ENCODE data around the gene SLC30A9.

SLC30A9 gene

GRCh38 chr4:41990365-41991111 is at the start of gene SLC30A9:
SLC30A9 (plus strand) TSS chr4:41990530; CDS start chr4:41990652, 122 bp downstream.
- Mint-ChIP-seq H3K27me3 (no peaks in the 10 kb centered on the region), H3K27ac (peak within 1 kb of the TSS; percentile 88), H3K36me3 (ENCODE audit: low read depth) (peaks cover 14% of the 10 kb centered on the region), H3K4me1 (peaks cover 37% of the 10 kb centered on the region), H3K9me3 (no peaks in the 10 kb centered on the region), H3K4me3 (peak within 1 kb of the TSS; percentile 89)
- DNase-seq = peak; percentile 91
- ATAC-seq = peak; percentile 99

DNA sequence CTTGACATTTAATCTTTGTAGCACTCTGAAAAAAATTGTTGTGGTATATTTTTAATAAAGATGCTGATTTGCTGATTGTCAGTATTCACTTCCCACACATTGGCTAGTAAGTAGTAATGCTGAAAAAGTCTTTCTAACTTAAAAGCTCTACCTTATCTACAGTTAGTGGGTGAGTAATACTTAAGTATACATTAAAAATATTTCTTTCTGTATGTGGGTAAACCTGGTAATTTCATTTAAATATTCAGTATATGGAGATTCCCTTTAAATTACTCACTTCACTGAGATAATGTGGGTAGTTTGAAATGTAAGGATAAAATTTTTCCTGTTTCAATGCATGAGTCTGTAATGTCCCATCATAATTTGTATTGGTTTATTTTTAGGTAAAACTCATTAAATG is 49.5 kb upstream of the SLC30A9 start:
- H3K36me3 Mint-ChIP-seq (ENCODE audit: low read depth) = peaks cover 71% of the 10 kb centered on the region
- H3K9me3 Mint-ChIP-seq = no peaks in the 10 kb centered on the region
- peaks cover 47% of the 10 kb centered on the region for H3K4me1 Mint-ChIP-seq

DNA sequence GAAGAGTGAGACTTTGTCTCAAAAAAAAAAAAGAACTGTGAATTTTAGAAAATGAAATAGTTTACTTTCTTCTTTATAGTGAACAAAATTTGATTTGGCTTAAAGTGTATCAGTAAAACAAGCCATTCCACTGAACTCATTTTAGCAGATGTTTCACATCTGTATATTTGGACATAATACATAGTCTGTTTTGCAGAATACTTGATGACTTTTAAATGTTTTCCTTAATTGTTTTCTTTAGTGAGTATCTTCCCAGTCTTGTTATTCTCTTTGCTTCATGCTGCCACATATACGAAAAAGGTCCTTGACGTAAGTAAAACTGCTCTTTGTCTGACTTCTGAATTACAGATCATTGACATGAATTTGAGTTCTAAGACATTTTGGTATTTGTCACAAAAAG is 46.8 kb upstream of the SLC30A9 start:
- Mint-ChIP-seq H3K4me3 (no peak overlapping the region), H3K27ac (no peak overlapping the region)

More for the DNA sequence above, 49.5 kb upstream of the SLC30A9 start:
- DNase-seq (no peak), ATAC-seq (no peak)
- Mint-ChIP-seq H3K27me3 (no peaks in the 10 kb centered on the region), H3K27ac (no peak overlapping the region), H3K4me3 (no peak overlapping the region)

GRCh38 chr4:41944089-41944488 is 46.2 kb upstream of the SLC30A9 start:
- Mint-ChIP-seq H3K4me3 (no peak overlapping the region), H3K36me3 (ENCODE audit: low read depth) (peaks cover 64% of the 10 kb centered on the region), H3K27ac (no peak overlapping the region), H3K4me1 (peaks cover 25% of the 10 kb centered on the region), H3K9me3 (no peaks in the 10 kb centered on the region), H3K27me3 (no peaks in the 10 kb centered on the region)
- ATAC-seq (no peak), DNase-seq (no peak)

More for the DNA sequence above, 46.8 kb upstream of the SLC30A9 start:
- DNase-seq (no peak), ATAC-seq (no peak)
- peaks cover 67% of the 10 kb centered on the region for H3K36me3 Mint-ChIP-seq (ENCODE audit: low read depth)
- no peaks in the 10 kb centered on the region for H3K27me3 Mint-ChIP-seq
- H3K9me3 Mint-ChIP-seq = no peaks in the 10 kb centered on the region
- H3K4me1 Mint-ChIP-seq = peaks cover 27% of the 10 kb centered on the region

GRCh38 chr4:41949531-41949930 is 40.8 kb upstream of the SLC30A9 start:
- Mint-ChIP-seq H3K27ac (no peak overlapping the region), H3K9me3 (no peaks in the 10 kb centered on the region), H3K36me3 (ENCODE audit: low read depth) (peaks cover 65% of the 10 kb centered on the region), H3K4me1 (no peaks in the 10 kb centered on the region), H3K4me3 (no peak overlapping the region), H3K27me3 (no peaks in the 10 kb centered on the region)
- ATAC-seq = no peak
- DNase-seq = no peak

- Mint-ChIP-seq H3K9me3 (no peaks in the 10 kb centered on the region), H3K4me3 (no peak overlapping the region), H3K27me3 (no peaks in the 10 kb centered on the region), H3K27ac (no peak overlapping the region), H3K4me1 (no peaks in the 10 kb centered on the region), H3K36me3 (ENCODE audit: low read depth) (peaks cover 30% of the 10 kb centered on the region)
- DNase-seq (no peak), ATAC-seq (no peak)
Observed at GRCh38 chr4:41957634-41958033, 32.7 kb upstream of the SLC30A9 start.

DNA sequence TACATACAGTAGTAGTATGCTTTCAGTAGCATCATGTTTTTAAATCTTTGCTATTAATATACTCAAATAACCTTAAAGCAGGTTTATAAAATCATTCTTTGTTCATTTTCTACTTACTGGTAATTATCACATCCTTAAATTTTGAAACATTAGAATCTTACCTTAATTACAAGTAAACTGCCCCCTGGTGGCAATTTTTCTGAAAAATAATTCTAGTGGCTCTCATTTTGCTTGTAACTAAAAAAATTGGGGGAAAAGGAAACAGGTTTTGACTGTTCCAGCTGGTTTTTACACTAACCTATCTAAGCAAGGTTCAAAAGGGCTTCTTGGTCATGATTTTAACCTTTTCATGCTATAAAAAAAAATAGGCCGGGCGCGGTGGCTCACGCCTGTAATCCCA is 27.2 kb upstream of the SLC30A9 start:
- H3K9me3 Mint-ChIP-seq = peaks cover 2% of the 10 kb centered on the region
- peaks cover 3% of the 10 kb centered on the region for H3K36me3 Mint-ChIP-seq (ENCODE audit: low read depth)
- H3K4me1 Mint-ChIP-seq = no peaks in the 10 kb centered on the region
- H3K27ac Mint-ChIP-seq = no peak overlapping the region
- ATAC-seq (no peak), DNase-seq (no peak)
- H3K4me3 Mint-ChIP-seq = no peak overlapping the region
- no peaks in the 10 kb centered on the region for H3K27me3 Mint-ChIP-seq

DNA sequence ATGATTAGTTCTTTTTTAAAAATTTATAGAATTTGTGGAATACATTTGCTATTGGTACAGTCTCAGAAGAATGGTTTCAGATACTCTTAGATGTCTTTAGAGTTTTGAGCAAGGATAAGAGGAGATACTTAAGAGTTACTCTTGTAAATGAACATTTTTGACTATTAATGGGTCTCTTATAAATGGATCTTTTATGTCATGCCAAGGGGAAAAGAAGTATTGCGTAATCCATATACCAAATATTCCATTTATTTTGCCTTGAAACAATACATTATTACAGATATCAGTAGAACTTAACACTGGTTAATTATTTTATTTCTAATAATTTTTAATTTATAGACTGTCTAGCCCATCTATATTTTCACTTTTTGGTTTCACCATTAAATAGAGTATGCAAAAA is 25.9 kb upstream of the SLC30A9 start:
- Mint-ChIP-seq H3K27me3 (no peaks in the 10 kb centered on the region), H3K4me3 (no peak overlapping the region), H3K36me3 (ENCODE audit: low read depth) (peaks cover 5% of the 10 kb centered on the region), H3K4me1 (no peaks in the 10 kb centered on the region), H3K9me3 (peaks cover 5% of the 10 kb centered on the region), H3K27ac (no peak overlapping the region)
- DNase-seq (no peak), ATAC-seq (no peak)

DNA sequence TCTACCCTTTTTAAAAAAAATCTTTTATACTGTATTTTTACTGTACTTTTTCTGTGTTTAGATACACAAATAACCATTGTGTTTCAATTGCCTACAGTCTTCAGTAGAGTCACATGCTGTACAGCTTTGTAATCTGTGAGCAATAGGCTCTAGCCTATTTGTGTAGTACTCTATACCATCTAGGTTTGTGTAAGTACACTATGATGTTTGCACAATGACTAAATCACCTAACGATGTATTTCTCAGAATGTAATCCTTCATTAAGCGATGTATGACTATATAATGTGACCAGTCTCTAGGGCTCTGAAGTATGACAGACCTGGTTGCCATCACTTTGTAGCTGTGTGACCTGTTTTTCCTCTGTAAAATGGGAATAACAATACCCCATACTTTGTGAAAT is 22.9 kb upstream of the SLC30A9 start:
- Mint-ChIP-seq H3K36me3 (ENCODE audit: low read depth) (peaks cover 2% of the 10 kb centered on the region), H3K4me3 (no peak overlapping the region), H3K4me1 (no peaks in the 10 kb centered on the region), H3K27me3 (peaks cover 2% of the 10 kb centered on the region), H3K27ac (no peak overlapping the region), H3K9me3 (peaks cover 10% of the 10 kb centered on the region)
- ATAC-seq = no peak
- DNase-seq = no peak

DNA sequence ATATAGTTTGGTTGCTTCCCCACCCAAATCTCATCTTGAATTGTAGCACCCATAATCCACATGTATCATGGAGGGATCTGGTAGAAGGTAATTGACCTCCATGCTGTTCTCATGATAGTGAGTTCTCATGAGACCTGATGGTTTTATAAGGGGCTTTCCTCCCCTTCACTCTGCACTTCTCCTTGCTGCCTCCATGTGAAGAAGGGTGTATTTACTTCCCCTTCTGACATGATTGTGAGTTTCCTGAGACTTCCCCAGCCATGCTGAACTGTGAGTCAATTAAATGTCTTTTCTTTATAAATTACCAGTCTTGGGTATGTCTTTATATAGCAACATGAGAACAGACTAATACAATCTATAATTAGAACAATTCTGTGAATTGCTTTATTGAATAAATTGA is 20.7 kb upstream of the SLC30A9 start:
- DNase-seq (no peak), ATAC-seq (no peak)
- peaks cover 10% of the 10 kb centered on the region for H3K9me3 Mint-ChIP-seq
- no peak overlapping the region for H3K27ac Mint-ChIP-seq
- H3K36me3 Mint-ChIP-seq (ENCODE audit: low read depth) = peaks cover 2% of the 10 kb centered on the region
- H3K4me1 Mint-ChIP-seq = no peaks in the 10 kb centered on the region
- no peak overlapping the region for H3K4me3 Mint-ChIP-seq
- peaks cover 4% of the 10 kb centered on the region for H3K27me3 Mint-ChIP-seq

- DNase-seq (no peak), ATAC-seq (peak; percentile 79)
- Mint-ChIP-seq H3K27ac (no peak overlapping the region), H3K9me3 (peaks cover 5% of the 10 kb centered on the region), H3K27me3 (peaks cover 4% of the 10 kb centered on the region), H3K36me3 (ENCODE audit: low read depth) (no peaks in the 10 kb centered on the region), H3K4me1 (peaks cover 6% of the 10 kb centered on the region), H3K4me3 (no peak overlapping the region)
Observed at GRCh38 chr4:41975341-41975740, 15.0 kb upstream of the SLC30A9 start.

- no peak overlapping the region for H3K4me3 Mint-ChIP-seq
- H3K4me1 Mint-ChIP-seq = peaks cover 6% of the 10 kb centered on the region
Observed at GRCh38 chr4:41976775-41977516, 13.4 kb upstream of the SLC30A9 start.

GRCh38 chr4:41977709-41978108 is 12.6 kb upstream of the SLC30A9 start:
- ATAC-seq = no peak
- no peak for DNase-seq
- peaks cover 6% of the 10 kb centered on the region for H3K4me1 Mint-ChIP-seq
- H3K27ac Mint-ChIP-seq = no peak overlapping the region
- H3K9me3 Mint-ChIP-seq = no peaks in the 10 kb centered on the region
- H3K27me3 Mint-ChIP-seq = peaks cover 3% of the 10 kb centered on the region
- peaks cover 2% of the 10 kb centered on the region for H3K36me3 Mint-ChIP-seq (ENCODE audit: low read depth)
- H3K4me3 Mint-ChIP-seq = no peak overlapping the region

More at GRCh38 chr4:41976775-41977516, 13.4 kb upstream of the SLC30A9 start:
- H3K27ac Mint-ChIP-seq = no peak overlapping the region
- peaks cover 2% of the 10 kb centered on the region for H3K36me3 Mint-ChIP-seq (ENCODE audit: low read depth)
- DNase-seq (no peak), ATAC-seq (no peak)
- peaks cover 4% of the 10 kb centered on the region for H3K27me3 Mint-ChIP-seq
- H3K9me3 Mint-ChIP-seq = peaks cover 3% of the 10 kb centered on the region

DNA sequence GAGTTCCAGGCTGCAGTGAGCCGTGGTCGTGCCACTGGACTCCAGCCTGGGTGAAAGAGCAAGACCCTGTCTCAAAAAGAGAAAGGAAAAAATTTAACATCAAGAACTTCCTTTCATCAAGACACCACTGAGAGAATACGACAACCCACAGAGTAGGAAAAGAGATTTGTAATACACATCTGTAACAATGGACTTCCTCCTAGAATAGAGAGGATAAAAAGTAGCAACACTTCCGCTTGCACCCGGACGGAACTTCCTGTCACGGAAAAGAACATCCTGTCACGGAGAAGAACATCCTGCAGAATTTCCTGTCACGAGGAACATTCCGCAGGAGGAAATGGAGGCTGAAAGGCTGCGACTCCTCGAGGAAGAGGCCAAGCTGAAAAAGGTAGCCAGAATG is 8.9 kb upstream of the SLC30A9 start, which contains the start of gene DCAF4L1:
TSS of gene DCAF4L1 (plus strand) at position 301 of the 400 bp plus-strand sequence. CDS start at position 338, 37 bp downstream.
- H3K4me1 Mint-ChIP-seq = no peaks in the 10 kb centered on the region
- no peak within 1 kb of the TSS for H3K27ac Mint-ChIP-seq
- H3K27me3 Mint-ChIP-seq = no peaks in the 10 kb centered on the region

DNA sequence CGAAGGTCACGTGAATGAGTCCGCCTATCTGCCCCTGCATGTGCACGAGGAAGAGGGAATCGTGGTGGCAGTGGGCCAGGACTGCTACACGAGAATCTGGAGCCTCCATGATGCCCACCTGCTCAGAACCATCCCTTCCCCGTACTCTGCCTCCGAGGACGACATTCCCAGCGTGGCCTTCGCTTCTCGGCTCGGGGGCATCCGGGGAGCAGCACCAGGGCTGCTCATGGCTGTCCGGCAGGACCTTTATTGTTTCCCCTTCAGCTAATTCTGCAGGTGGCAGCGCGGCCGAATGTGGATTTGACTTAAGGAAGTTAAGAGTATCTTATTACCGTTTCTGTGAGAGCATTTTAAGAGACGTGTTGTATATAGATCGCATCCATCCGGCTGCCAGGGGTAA is 7.6 kb upstream of the SLC30A9 start:
- no peak for DNase-seq
- ATAC-seq = no peak
- peaks cover 4% of the 10 kb centered on the region for H3K36me3 Mint-ChIP-seq (ENCODE audit: low read depth)
- no peaks in the 10 kb centered on the region for H3K27me3 Mint-ChIP-seq
- no peak overlapping the region for H3K4me3 Mint-ChIP-seq
- H3K9me3 Mint-ChIP-seq = no peaks in the 10 kb centered on the region
- H3K4me1 Mint-ChIP-seq = no peaks in the 10 kb centered on the region
- no peak overlapping the region for H3K27ac Mint-ChIP-seq

More for the DNA sequence above, 8.9 kb upstream of the SLC30A9 start, which contains the start of gene DCAF4L1:
- H3K36me3 Mint-ChIP-seq (ENCODE audit: low read depth) = peaks cover 2% of the 10 kb centered on the region
- DNase-seq (no peak), ATAC-seq (no peak)
- no peaks in the 10 kb centered on the region for H3K9me3 Mint-ChIP-seq
- H3K4me3 Mint-ChIP-seq = no peak within 1 kb of the TSS
